Karpas-422 (cell line): ENCODE data around the gene RBM20. TPM values are rescaled to one million over a fixed set of nuclear protein-coding genes. Genes with fewer than 3 reads are reported as not detected.

Experiments
- DNase-seq: peaks from one replicate; pipeline ENCODE4 v3.0.0-alpha.2; 2015
- H2AFZ ChIP-seq: fragments of 200-600 bp; sonication (generic); 2 replicates; pipeline ENCODE4 v1.6.1; 2014; ENCODE audit warnings: antibody characterized with exemption, low read length, mixed read lengths
- H3K27ac ChIP-seq: fragments of 200-600 bp; sonication (generic); 2 replicates; pipeline ENCODE4 v1.5.1; 2014; ENCODE audit warnings: mild to moderate bottlenecking, low read length, moderate library complexity
- H3K27me3 ChIP-seq: fragments of 200-600 bp; sonication (generic); 2 replicates; pipeline ENCODE4 v1.6.1; 2014; ENCODE audit warnings: low read length, mixed read lengths
- H3K36me3 ChIP-seq: fragments of 200-600 bp; sonication (generic); 2 replicates; pipeline ENCODE4 v1.6.1; 2014; ENCODE audit warnings: low read length, mixed read lengths; ENCODE audit not compliant: insufficient read depth
- H3K4me1 ChIP-seq: fragments of 200-600 bp; sonication (generic); 2 replicates; pipeline ENCODE4 v1.6.1; 2014; ENCODE audit warnings: mild to moderate bottlenecking, low read length, mixed read lengths
- H3K4me2 ChIP-seq: fragments of 200-600 bp; sonication (generic); 2 replicates; pipeline ENCODE4 v1.6.1; 2014; ENCODE audit warnings: low read length, low read depth, mild to moderate bottlenecking; ENCODE audit not compliant: poor library complexity, severe bottlenecking
- H3K4me3 ChIP-seq: fragments of 200-600 bp; sonication (generic); 2 replicates; pipeline ENCODE4 v1.5.1; 2014; ENCODE audit warnings: mild to moderate bottlenecking, antibody characterized with exemption, low read length, mixed read lengths
- H3K79me2 ChIP-seq: fragments of 200-600 bp; sonication (generic); 2 replicates; pipeline ENCODE4 v1.6.1; 2014; ENCODE audit warnings: mild to moderate bottlenecking, low read length, mixed read lengths
- H3K9ac ChIP-seq: fragments of 200-600 bp; sonication (generic); 2 replicates; pipeline ENCODE4 v1.6.0; 2014; ENCODE audit warnings: low read length
- H3K9me2 ChIP-seq: fragments of 200-600 bp; sonication (generic), shearing (Covaris generic); replicated peaks from 2 replicates; pipeline ENCODE4 v1.6.0; 2014; ENCODE audit warnings: mild to moderate bottlenecking, low read length, moderate library complexity; ENCODE audit not compliant: insufficient read depth
- H3K9me3 ChIP-seq: fragments of 300-700, 200-600 bp; sonication (generic); 2 replicates; pipeline ENCODE4 v1.6.1; 2014; ENCODE audit warnings: low read length, mixed read lengths
- H4K20me1 ChIP-seq: fragments of 200-600 bp; sonication (generic); 2 replicates; pipeline ENCODE4 v1.6.1; 2014; ENCODE audit warnings: mild to moderate bottlenecking, antibody characterized with exemption, low read length, low read depth; ENCODE audit not compliant: insufficient read depth
- total RNA-seq: library from RNA; depleted of rRNA; stranded (reverse); fragments of >200 nt; shearing (Covaris generic); gene quantifications from 2 replicates; pipeline ENCODE4 v1.2.3, GENCODE V29; 2014; ENCODE audit warnings: low replicate concordance

RBM20 gene
- total RNA-seq, 1 experiment from 2014 or later, result not detected

GRCh38 chr10:110714356-110714755 is 70.2 kb downstream of the RBM20 start:
- Histone ChIP-seq H3K36me3 (no peaks in the 10 kb centered on the region), H4K20me1 (0 out of 2 replicates have a peak, but pooled peaks cover 4% of the 10 kb centered on the region), H3K4me3 (no peak overlapping the region), H3K9ac (no peak overlapping the region), H3K4me1 (peaks cover 15% of the 10 kb centered on the region), H3K27ac (no peak overlapping the region), H3K79me2 (no peaks in the 10 kb centered on the region), H3K27me3 (no peaks in the 10 kb centered on the region), H2AFZ (no peak overlapping the region), H3K9me2 (no peaks in the 10 kb centered on the region), H3K4me2 (no peak overlapping the region), H3K9me3 (no peaks in the 10 kb centered on the region)
- no peak for DNase-seq

- peak; percentile 56 for DNase-seq
- Histone ChIP-seq H3K4me3 (no peak overlapping the region), H3K79me2 (no peaks in the 10 kb centered on the region), H3K9me2 (no peaks in the 10 kb centered on the region), H3K36me3 (no peaks in the 10 kb centered on the region), H4K20me1 (0 out of 2 replicates have a peak, but pooled peaks cover 8% of the 10 kb centered on the region), H3K4me1 (peaks cover 31% of the 10 kb centered on the region), H3K27me3 (no peaks in the 10 kb centered on the region), H3K4me2 (no peak overlapping the region), H3K9ac (no peak overlapping the region), H3K27ac (no peak overlapping the region), H3K9me3 (no peaks in the 10 kb centered on the region), H2AFZ (no peak overlapping the region)
Observed at GRCh38 chr10:110717781-110718589, 73.8 kb downstream of the RBM20 start.

DNA sequence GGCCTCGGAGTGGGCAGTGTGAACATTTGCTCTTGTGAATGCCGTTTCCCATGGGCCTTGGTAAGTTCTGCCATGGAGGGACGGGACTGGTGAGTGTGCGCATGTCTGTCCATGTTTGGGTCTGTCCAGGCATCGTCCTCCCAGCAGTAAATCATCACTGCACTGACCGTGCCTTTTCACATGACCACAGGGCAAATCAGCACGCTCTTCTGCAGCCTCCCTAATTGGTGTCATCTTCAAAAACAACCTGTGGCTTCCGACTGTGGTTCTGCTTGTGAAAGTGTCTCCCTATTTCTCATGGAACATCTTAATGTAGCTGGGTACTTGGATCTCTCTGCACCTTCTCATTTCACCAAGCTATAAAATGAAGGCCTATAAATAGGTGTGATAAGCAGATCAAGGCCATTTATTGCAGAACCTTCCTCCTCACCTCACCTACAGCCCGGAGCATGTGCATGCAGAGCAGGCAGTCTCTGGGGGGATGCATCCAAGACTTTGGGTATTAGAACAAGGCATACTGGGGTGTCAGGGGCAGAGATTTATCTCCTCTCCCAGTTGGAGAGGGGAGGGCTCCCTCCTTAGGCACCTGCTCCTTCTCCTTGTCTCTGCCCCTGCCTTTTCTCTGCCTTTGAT is 77.4 kb downstream of the RBM20 start:
- Histone ChIP-seq H3K4me1 (peaks cover 54% of the 10 kb centered on the region), H3K27me3 (no peaks in the 10 kb centered on the region), H2AFZ (no peak overlapping the region), H3K9ac (no peak overlapping the region), H3K4me3 (no peak overlapping the region), H3K27ac (no peak overlapping the region), H3K36me3 (no peaks in the 10 kb centered on the region), H4K20me1 (peaks cover 28% of the 10 kb centered on the region; the same call in 1 of the 2 replicates), H3K79me2 (no peaks in the 10 kb centered on the region), H3K9me3 (no peaks in the 10 kb centered on the region), H3K9me2 (no peaks in the 10 kb centered on the region), H3K4me2 (no peak overlapping the region)
- no peak for DNase-seq

DNA sequence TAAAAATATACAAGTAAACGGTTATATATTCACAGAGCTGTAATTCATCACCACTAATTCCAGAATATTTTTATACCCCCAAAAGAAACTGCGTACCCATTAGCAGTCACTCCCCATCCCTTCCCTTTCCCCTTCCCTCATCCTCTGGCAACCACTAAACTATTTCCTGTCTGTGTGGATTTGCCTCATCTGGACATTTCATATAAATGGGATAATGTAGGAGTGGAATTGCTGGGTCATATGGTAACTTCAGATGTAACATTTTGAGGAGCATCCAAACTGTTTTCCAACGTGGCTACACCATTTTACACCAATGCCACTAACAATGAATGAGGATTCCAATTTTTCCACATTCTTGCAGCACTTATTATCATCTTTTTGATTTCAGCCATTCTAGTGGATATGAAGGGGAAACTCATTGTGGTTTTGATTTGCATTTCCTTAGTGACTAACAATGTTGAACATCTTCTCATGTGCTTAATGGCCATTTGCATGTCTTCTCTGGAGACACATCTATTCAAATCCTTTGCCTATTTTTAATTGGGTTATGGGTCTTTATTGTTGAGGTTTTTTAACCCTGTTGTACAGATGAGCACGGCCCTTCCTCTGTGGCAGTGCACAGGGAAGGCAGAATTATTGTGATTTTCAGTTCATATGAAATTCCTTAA is 79.2 kb downstream of the RBM20 start:
- Histone ChIP-seq H3K4me3 (peak overlapping the region; percentile 34), H3K27ac (no peak overlapping the region), H3K9ac (no peak overlapping the region)

DNA sequence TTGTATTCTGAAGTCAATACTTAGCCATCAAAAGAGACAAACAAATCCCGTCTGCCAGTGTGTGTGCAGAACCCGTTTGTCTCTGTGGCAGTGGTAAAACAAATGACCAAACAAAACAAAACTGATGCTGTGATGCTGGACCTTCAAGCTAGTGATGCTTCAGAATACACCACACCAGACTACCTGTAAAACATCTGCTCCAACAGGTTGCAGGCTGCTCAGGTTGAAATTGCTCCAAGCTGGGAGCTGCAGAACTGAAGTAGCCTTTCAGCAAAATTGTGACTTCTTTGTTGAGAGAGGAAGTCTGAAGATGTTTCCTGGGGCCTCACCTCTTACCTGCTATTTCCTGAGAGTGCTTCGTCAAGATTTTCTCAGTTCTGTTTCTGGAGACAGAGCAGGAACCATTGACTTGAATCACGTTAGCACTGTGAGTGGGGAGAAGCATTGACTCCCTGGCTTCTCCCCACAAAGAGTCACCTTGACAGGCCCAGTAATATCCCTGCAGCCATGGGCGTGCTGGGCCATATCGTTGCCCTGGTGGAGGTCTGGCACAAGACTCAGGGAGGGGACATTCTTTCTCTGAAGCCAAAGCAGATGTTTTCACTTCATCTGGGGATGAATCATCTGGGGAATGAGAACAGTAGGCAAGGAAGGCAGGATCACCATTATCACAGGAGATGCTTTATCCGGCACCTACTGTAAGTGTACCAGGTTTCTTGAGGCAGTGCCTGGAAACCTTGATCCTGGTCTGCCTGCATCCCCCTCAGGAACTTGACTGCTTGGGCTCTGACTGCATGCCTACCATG is 80.2 kb downstream of the RBM20 start:
- Histone ChIP-seq H3K9me3 (no peaks in the 10 kb centered on the region), H3K9me2 (no peaks in the 10 kb centered on the region), H3K27me3 (no peaks in the 10 kb centered on the region), H3K4me1 (peaks cover 39% of the 10 kb centered on the region), H4K20me1 (peaks cover 24% of the 10 kb centered on the region; the same call in 1 of the 2 replicates), H3K9ac (no peak overlapping the region), H3K27ac (no peak overlapping the region), H3K79me2 (no peaks in the 10 kb centered on the region), H2AFZ (no peak overlapping the region), H3K4me3 (peak overlapping the region; percentile 34), H3K36me3 (no peaks in the 10 kb centered on the region), H3K4me2 (peak overlapping the region; percentile 61)
- peak; percentile 52 for DNase-seq

More for the DNA sequence above, 79.2 kb downstream of the RBM20 start:
- Histone ChIP-seq H2AFZ (no peak overlapping the region), H3K4me2 (peak overlapping the region; percentile 61), H3K9me2 (no peaks in the 10 kb centered on the region), H3K9me3 (no peaks in the 10 kb centered on the region), H3K27me3 (no peaks in the 10 kb centered on the region), H3K36me3 (no peaks in the 10 kb centered on the region), H3K4me1 (peaks cover 39% of the 10 kb centered on the region), H3K79me2 (no peaks in the 10 kb centered on the region), H4K20me1 (peaks cover 24% of the 10 kb centered on the region; the same call in 1 of the 2 replicates)
- peak; percentile 87 for DNase-seq

GRCh38 chr10:110724937-110725336 is 80.8 kb downstream of the RBM20 start:
- H3K9me2 ChIP-seq, result no peaks in the 10 kb centered on the region
- peak overlapping the region; percentile 61 for H3K4me2 ChIP-seq
- peaks cover 39% of the 10 kb centered on the region for H3K4me1 ChIP-seq
- H4K20me1 ChIP-seq, result peaks cover 24% of the 10 kb centered on the region; the same call in 1 of the 2 replicates
- no peak overlapping the region for H3K9ac ChIP-seq
- no peak overlapping the region for H3K4me3 ChIP-seq
- no peaks in the 10 kb centered on the region for H3K79me2 ChIP-seq
- no peak overlapping the region for H2AFZ ChIP-seq
- no peaks in the 10 kb centered on the region for H3K27me3 ChIP-seq
- no peak for DNase-seq
- H3K9me3 ChIP-seq, result no peaks in the 10 kb centered on the region
- no peaks in the 10 kb centered on the region for H3K36me3 ChIP-seq
- H3K27ac ChIP-seq, result no peak overlapping the region

- Histone ChIP-seq H3K9me2 (no peaks in the 10 kb centered on the region), H3K36me3 (no peaks in the 10 kb centered on the region), H2AFZ (no peak overlapping the region), H3K9me3 (no peaks in the 10 kb centered on the region), H4K20me1 (peaks cover 24% of the 10 kb centered on the region; the same call in 1 of the 2 replicates), H3K9ac (no peak overlapping the region), H3K4me3 (no peak overlapping the region), H3K4me2 (no peak overlapping the region), H3K4me1 (peaks cover 39% of the 10 kb centered on the region), H3K79me2 (no peaks in the 10 kb centered on the region), H3K27me3 (no peaks in the 10 kb centered on the region), H3K27ac (no peak overlapping the region)
- peak; percentile 49 for DNase-seq
Observed at GRCh38 chr10:110725801-110726630, 81.9 kb downstream of the RBM20 start.
